ENCODE results near the gene DYNLT4. TPM values are rescaled to one million over a fixed set of nuclear protein-coding genes. Genes with fewer than 3 reads are reported as not detected.

DYNLT4 gene
- total and polyA plus RNA-seq, 2 of the 13 experiments (the other 11 are each of a cell fraction or from before 2014, with no cell fraction given) = 0.77 TPM; not detected in 1

DNA sequence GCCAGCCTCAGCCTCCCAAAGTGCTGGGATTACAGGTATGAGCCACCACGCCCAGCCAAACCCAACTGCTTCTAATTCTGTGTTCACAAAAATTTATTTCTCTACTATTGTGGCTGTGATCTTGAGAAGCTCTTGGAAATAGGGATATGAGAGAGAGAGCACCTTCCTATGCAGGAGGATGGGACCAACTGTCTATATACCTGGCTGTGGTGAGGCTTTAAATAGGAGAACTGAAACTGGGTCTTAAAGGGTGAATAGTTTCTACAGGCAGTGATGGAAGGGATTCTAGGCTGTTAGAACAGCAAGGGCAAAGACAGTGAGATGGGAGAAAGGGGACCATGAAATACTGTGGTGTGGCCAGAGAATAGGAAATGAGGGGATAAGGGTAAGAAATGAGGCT lies 44.2 kb upstream of the DYNLT4 start (continued):
- TF ChIP-seq TARDBP (CRISPR knock-in tag; IDR thresholded peaks at IDR 0.05) = no peak

DNA sequence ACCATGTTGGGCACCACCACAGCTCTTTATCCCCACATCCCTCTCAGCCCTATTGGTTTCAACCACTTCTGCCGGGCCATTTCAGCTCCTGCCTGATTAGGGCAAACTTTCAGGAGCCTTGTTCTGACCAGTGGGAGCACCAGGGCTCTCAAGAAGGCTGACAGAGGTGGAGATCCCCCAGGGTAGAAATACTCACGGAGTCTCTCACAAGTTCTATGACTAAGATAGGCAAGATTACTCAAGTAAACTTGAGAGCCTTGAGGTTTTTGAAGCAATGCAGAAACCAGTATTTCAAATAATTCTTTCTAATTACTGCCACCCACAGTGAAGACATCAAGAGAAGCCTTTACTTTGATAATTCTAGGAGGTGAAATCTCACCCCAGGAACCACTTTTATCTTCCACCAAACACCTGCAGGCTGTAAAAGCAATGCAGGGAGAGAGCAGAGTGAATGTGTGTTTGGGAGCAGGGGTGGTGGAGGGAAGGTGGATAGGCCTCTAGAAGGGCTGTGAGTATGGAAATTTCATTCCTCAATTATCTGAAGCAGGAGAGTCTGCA lies 42.5 kb upstream of the DYNLT4 start:
- Histone ChIP-seq H2AFZ (ENCODE audit: low read length) (no peak overlapping the region), H3K4me2 (ENCODE audit: low read depth, low read length) (no peak overlapping the region), H3K79me2 (ENCODE audit: insufficient read depth, low read length) (no peaks in the 10 kb centered on the region), H3K9me3 (ENCODE audit: low read length) (no peaks in the 10 kb centered on the region), H3K9ac (ENCODE audit: insufficient read depth, low read depth, low read length) (no peak overlapping the region), H3K4me1 (ENCODE audit: insufficient read depth, low read length) (peaks cover 26% of the 10 kb centered on the region), H3K36me3 (replicated peaks in 1 of 2; ENCODE audit: control insufficient read depth in 1 of 2, insufficient read depth in 2 of 2, low read length in 2 of 2) (no peaks in the 10 kb centered on the region; a peak in 1 of 5 replicates), H3K27me3 (ENCODE audit: control insufficient read depth in 1 of 2, insufficient read depth in 2 of 2, low read length in 2 of 2) (no peaks in the 10 kb centered on the region), H3K4me3 (replicated peaks in 1 of 3; ENCODE audit: insufficient read depth in 1 of 3, low read depth in 2 of 3, low read length in 3 of 3) (no peak overlapping the region), H3K27ac (ENCODE audit: extremely low read length, insufficient read depth, low read length) (no peak overlapping the region), H4K20me1 (ENCODE audit: insufficient read depth, low read length) (no peaks in the 10 kb centered on the region)
- TF ChIP-seq NR2F1 (CRISPR knock-in tag; IDR thresholded peaks at IDR 0.05) = no peak
- TF ChIP-seq MED8 (CRISPR knock-in tag; IDR thresholded peaks at IDR 0.05; ENCODE audit: insufficient replicate concordance) = no peak
- TF ChIP-seq NKX3-1 (CRISPR knock-in tag; IDR thresholded peaks at IDR 0.05) = no peak
- TF ChIP-seq, protein P1, sequence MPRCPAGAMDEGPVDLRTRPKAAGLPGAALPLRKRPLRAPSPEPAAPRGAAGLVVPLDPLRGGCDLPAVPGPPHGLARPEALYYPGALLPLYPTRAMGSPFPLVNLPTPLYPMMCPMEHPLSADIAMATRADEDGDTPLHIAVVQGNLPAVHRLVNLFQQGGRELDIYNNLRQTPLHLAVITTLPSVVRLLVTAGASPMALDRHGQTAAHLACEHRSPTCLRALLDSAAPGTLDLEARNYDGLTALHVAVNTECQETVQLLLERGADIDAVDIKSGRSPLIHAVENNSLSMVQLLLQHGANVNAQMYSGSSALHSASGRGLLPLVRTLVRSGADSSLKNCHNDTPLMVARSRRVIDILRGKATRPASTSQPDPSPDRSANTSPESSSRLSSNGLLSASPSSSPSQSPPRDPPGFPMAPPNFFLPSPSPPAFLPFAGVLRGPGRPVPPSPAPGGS (CRISPR knock-in tag; IDR thresholded peaks at IDR 0.05) = no peak
- TF ChIP-seq NCOA1 (CRISPR knock-in tag; IDR thresholded peaks at IDR 0.05) = no peak
- no peak for TF ChIP-seq MBNL3 (CRISPR knock-in tag; conservative IDR thresholded peaks at IDR 0.05)
- intact Hi-C loops (cut with micrococcal nuclease; ENCODE audit: unreplicated experiment) = no loop called here
- ATAC-seq = no peak
- in situ Hi-C loops (cut with HindIII; ENCODE audit: extremely low pct_ligation_motif_present, low pct_unique_long_range_greater_than_20kb) = loop anchor here (25.0 kb wide), 1 partner anchor 163 kb away; the partner anchor contains the start of genes HECTD3 and UROD
- ChIA-PET CTCF (ENCODE audit: low intra/inter-chr PET ratio, low total read pairs) (no interaction called here), POLR2A (interaction anchor here (1.4 kb wide), 1 partner anchor 162 kb away, joined by 3 read pairs; the partner anchor contains the start of genes HECTD3 and UROD)
- no peak for FAIRE-seq
- no TSS peak for BruUV-seq (replicated peaks)
- no peak for DNase-seq (ENCODE audit: low spot score)
- WGBS (ENCODE audit: low lambda C conversion rate) = 90% methylated on average over 2 of the region's 2 CpGs
